Activated CD4-positive, CD25-positive, alpha-beta regulatory T cell (primary cell): ENCODE data around the gene CCSER1.

Experiments
- DNase-seq, 4 experiments: peaks; one replicate each; lab custom pipeline; 2025; lab: John Stamatoyannopoulos, UW

The CCSER1 gene

GRCh38 chr4:90198086-90198847 is 71.1 kb downstream of the CCSER1 start:
- no peak for DNase-seq

GRCh38 chr4:90207887-90208454 is 80.8 kb downstream of the CCSER1 start:
- no peak for DNase-seq

DNA sequence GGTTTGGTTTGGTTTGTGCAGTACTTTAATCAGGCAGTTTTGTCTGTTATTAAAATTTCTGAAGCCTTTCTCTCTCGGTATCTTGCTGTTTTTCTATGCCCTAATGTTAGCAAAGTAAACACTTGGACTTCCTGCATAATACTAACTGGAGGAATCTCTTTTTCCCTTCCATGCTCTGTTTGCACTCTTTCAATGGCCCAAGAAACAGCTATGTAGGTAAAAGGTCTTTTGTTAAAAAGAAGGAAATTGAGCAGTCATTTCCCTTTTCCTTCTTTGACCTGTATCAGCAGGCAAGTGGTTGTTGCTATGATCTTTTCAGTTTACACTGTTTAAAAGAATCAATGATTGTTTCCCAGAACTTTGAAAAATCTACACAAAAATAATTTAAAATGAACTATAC is 82.7 kb downstream of the CCSER1 start:
- no peak for DNase-seq

GRCh38 chr4:90211174-90211573 is 84.0 kb downstream of the CCSER1 start:
- DNase-seq: no peak

DNA sequence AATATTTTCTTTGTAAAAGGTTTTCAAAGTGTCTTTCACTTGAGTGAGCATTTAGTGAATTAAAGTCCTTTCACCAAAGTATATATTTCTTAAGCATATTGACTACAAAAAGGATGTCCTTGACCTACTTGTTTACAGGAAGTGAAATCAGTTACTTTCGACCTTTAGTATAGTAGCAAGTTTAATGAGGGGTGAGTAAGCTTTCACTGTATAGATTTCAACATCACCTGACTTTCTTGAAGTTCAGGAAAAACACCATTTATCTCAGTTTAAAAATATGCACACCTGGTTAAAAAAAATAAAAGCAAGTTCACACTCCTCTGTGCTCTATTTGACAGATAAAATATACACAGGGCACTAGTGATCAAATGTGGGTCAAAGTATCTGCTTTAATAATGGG is 88.1 kb downstream of the CCSER1 start:
- DNase-seq: no peak

- no peak for DNase-seq
Observed at GRCh38 chr4:90219822-90220221, 92.6 kb downstream of the CCSER1 start.

GRCh38 chr4:90220459-90220858 is 93.3 kb downstream of the CCSER1 start:
- DNase-seq: no peak

DNA sequence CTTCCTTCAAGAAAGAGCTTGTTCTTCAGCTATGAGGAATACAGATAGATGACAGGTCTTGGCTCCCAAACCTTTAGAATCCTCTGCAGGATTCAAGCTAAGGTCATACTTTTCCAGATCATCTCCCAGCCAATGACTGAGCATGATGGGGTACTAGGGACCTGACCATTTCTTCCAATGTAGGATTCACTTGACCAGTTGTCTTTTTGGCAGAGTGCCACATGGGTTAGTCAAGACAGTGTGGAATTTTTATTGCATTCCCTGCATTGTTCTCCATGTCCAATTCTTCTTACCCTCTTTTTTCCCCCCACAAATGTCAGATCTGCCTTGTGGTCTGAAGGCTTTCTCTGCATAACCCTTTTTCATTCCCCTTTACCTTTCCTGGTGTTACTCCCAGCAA is 99.5 kb downstream of the CCSER1 start:
- DNase-seq: no peak

DNA sequence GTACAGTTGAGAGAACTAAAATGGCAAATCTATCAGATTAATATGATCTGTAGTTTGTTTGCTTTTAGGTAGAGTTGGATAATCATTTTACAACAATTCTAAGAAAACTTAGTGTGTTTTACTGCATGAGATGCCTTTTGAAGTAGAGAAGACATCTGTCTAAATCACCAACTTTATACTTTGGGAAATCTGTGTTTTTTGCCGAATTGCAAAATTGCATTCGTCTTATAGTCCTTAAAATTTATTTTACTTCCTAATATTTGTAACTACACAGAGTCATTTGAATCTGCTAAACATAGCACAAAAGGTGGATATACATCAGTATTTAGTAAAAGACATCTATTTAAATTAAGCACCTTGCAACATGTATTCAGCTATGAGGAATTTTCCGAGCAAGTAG is 100.0 kb downstream of the CCSER1 start:
- no peak for DNase-seq

DNA sequence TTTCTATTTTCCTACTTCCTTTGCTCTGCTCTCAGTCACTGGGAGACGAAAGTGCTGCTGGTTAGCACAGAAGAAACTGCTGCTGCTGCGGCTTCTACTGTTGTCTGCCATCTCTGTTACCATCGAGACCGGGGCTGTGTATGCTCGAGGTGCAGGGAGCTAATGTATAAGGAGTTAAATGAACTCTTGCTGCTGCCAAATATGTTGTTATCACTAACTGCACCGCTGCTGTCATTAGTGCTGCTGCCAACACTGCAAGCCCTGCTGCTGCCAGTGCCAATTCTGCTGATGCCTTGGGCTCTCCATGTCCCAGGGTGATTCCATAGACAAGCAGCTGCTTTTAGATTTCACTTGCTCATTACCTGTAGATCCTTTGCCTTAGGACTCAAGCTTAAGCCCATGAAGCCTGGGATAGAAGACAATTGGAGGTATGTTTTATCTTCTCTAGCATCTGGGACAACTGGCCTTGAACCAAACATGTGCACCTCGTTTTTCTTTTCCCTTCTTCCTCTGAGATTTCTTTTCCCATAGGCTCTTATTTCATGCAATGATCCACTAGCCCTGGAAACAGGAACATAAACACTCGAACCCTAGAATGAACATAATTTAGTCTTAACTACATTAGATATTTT is 107.8 kb downstream of the CCSER1 start:
- DNase-seq: no peak

DNA sequence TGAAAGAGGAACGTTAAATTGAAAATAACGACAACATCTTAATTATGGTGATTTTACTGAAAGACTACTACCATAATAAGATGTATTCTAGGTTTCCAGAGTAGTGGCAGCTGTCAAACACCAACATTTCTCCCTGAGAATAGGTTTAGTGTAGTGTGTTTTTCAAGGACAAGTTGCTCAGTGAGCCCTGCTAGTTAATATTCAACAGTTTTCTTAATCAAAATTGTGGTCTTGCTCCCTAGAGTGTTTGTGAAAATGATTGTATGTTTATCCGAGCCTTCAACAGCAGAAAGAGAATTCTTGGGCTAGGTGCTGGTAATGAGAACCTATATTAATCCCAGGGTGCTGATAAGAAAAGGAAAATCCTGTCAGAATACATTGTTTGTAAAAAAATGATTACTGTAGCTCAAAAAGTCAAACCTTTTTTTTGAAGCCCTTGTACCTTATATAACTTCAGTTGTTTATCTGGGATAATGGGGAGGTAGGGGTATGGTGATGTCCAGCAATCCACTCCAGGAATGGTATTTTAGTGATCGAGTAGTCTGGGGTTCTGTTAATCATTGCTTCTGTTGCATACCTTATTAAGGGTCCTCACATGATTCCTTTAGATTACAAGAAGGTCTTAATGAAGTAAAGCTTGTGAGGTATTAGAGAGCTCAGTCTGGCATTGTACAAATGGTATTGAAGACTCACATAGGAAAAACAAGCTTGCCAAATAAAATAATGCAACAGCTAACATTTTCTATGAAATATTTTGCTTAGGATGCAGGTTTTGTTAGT is 110.7 kb downstream of the CCSER1 start:
- no peak for DNase-seq

GRCh38 chr4:90240333-90240732 is 113.1 kb downstream of the CCSER1 start:
- no peak for DNase-seq

- DNase-seq: no peak
Observed at GRCh38 chr4:90241008-90241407, 113.8 kb downstream of the CCSER1 start.

DNA sequence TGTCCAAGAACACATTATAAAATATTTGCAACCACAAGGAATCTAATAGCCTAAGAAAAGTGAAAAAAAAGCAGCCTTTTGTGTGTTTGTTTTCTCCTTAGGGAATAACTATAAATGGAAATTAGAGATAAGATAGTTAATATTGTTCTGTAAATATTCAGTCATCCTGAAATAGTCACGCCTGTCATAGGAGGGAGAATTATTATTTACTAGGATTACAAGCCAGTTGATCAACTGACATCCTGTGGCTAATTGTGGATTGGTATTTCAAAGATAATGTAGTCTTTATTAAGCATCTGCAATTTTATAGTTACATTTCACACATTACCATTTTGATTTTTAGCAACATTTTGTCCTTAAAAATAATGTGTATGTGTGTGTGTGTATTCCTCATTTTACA is 118.6 kb downstream of the CCSER1 start:
- no peak for DNase-seq

DNA sequence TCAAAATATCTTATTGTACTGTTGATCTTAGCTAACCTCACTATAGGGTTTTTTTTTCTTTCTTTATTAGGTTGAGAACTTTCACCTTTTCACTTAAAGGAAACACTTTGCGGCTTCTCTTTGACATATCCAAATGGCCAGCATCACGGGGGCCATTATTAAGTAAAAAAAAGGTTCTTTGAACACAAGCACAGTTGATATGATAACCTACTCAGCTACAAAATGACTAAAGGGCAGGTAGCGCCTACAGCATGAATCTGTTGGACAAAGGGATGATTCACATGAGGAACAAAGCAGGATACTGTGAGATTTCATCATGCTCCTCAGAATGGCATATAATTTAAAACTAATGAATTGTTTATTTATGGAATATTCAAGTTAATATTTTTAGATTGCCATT is 119.6 kb downstream of the CCSER1 start:
- DNase-seq: no peak

- DNase-seq: no peak
Observed at GRCh38 chr4:90254357-90254756, 127.2 kb downstream of the CCSER1 start.

DNA sequence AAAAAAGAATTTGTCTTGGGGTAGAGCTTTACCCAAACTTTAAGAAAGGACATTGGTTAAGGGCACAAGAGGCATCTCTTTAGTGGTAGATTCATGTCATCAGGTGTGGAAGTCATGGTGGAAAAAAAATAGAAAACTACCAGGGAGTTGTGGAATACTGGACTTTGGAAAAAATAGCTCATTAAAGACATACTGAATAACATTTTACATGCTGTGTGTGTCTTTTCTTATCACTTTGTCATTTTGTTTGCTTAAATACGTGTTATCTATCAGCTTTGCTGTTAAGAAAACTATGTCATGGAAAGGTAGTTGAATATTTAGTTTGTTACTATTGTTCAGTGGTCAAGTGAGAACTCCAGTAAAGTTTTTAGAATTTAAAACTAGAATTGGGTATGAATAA is 147.0 kb downstream of the CCSER1 start:
- no peak for DNase-seq

- DNase-seq: no peak
Observed at GRCh38 chr4:90280954-90281353, 153.8 kb downstream of the CCSER1 start.

- DNase-seq: no peak
Observed at GRCh38 chr4:90281541-90282355, 154.6 kb downstream of the CCSER1 start.

DNA sequence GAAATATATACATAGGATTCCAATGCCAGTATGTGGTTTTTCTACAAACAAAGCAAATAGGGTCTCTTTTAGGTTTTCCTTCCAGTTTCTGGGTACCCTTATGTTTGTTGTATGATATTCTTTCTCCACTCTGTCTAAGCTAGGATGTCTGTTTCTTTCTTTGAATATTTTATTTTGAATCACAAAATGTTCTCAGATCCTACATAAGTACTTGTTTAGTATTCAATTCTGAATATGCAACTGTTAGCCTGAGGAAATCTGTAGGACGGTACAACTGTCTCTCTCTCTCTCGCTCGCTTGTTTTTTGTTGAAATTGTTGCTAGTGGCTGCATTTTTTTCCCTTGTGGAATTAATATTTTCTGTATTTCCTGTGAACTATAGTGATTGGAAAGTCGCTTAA is 163.2 kb downstream of the CCSER1 start:
- no peak for DNase-seq

DNA sequence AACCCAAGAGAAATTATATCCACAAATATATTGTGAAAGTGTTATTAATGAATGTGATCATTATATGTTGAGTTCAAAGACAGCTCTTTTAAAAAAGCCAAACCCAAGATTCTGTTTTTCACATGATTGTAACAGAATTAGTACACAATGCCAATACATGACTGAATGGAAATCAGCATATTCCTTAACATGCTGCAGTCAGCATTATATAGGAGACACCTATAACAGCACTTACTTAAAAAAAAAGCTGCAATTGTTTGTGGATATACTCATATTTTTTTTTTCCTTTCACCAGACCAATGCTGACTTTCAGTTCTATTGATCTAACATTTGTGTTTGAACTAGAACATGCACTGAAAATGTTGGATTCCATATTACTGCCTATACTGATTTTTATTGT is 165.2 kb downstream of the CCSER1 start:
- DNase-seq: no peak

DNA sequence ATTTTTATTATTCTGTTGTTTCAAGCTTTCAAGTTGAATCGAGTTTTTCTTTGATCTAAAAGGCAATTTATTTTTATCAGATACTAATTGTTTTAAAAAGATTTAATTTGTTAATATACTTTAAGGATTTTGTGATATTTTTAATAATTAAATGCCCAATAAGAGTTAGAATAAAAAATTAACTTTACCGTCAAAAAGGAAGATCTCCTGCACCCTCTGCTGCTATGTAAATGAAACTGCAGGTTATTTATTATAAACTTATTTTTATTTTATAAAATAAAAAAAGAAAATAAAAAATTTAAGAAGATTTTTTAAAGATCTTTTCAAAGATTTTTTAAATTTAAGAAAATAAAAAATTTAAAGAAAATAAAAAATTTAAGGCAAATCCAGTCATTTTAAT is 166.1 kb downstream of the CCSER1 start:
- no peak for DNase-seq
